ENCODE data around the gene RAPGEF1.

The RAPGEF1 gene

DNA sequence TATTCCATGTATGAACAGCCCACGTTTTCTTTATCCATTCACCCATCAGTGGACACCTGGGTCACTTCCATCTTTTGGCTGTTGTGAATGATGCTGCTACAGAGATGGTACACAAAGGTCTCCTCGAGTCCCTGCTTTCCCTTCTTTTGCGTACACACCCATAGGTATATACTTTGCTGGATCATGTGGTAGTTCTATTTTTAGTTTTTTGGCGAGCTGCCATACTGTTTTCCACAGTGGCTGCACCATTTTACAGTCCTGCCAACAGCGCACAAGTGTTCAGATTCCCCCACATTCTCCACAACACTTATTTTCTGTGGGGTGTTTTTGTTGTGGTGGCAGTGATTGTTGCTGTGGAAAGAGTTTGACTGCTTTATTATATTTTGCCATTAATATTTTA is 16.2 kb downstream of the RAPGEF1 start:
- Histone ChIP-seq H3K9ac (ENCODE audit: low read depth, low read length) (no peak overlapping the region), H3K4me3 (ENCODE audit: low read length) (no peak overlapping the region), H3K27me3 (ENCODE audit: insufficient read depth, low read length) (no peaks in the 10 kb centered on the region), H3K27ac (ENCODE audit: low read length) (no peak overlapping the region), H3K4me1 (ENCODE audit: insufficient read depth, low read length) (peaks cover 15% of the 10 kb centered on the region), H3K9me3 (ENCODE audit: insufficient read depth, low read depth, low read length) (no peaks in the 10 kb centered on the region), H3K36me3 (ENCODE audit: insufficient read depth, low read depth, low read length) (no peaks in the 10 kb centered on the region)

DNA sequence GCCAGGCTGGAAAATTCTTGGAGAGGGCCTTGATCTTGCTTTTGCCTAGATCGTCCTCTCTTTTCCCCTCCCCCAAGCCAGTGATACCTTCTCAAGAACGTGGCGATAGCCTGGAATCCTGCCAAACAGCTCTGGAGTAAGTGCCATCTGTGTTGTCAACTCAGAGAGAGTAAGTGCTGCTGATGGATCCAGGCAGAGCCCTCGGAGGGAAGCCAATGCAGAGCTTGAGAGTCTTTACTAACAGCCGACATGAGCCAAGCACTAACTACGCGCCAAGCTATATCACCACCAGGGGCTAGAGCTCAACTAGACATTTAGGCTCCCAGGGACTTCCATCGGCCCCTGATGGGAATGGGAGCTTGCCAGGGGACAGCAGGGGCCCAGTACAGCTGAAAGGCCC is 17.6 kb downstream of the RAPGEF1 start:
- Histone ChIP-seq H3K4me1 (ENCODE audit: insufficient read depth, low read length) (peaks cover 2% of the 10 kb centered on the region; the same call in 1 of the 2 replicates), H3K27ac (ENCODE audit: low read length) (no peak overlapping the region)

GRCh38 chr9:131721076-131721475 is 18.8 kb downstream of the RAPGEF1 start:
- H3K9me3 ChIP-seq (ENCODE audit: insufficient read depth, low read depth, low read length) = no peaks in the 10 kb centered on the region
- no peaks in the 10 kb centered on the region for H3K27me3 ChIP-seq (ENCODE audit: insufficient read depth, low read length)
- H3K9ac ChIP-seq (ENCODE audit: low read depth, low read length) = no peak overlapping the region
- H3K27ac ChIP-seq (ENCODE audit: low read length) = no peak overlapping the region
- H3K4me3 ChIP-seq (ENCODE audit: low read length) = no peak overlapping the region
- H3K36me3 ChIP-seq (ENCODE audit: insufficient read depth, low read depth, low read length) = no peaks in the 10 kb centered on the region
- H3K4me1 ChIP-seq (ENCODE audit: insufficient read depth, low read length) = no peaks in the 10 kb centered on the region

More for the DNA sequence above, 17.6 kb downstream of the RAPGEF1 start:
- Histone ChIP-seq H3K27me3 (ENCODE audit: insufficient read depth, low read length) (no peaks in the 10 kb centered on the region), H3K4me3 (ENCODE audit: low read length) (no peak overlapping the region), H3K9me3 (ENCODE audit: insufficient read depth, low read depth, low read length) (no peaks in the 10 kb centered on the region), H3K9ac (ENCODE audit: low read depth, low read length) (no peak overlapping the region), H3K36me3 (ENCODE audit: insufficient read depth, low read depth, low read length) (no peaks in the 10 kb centered on the region)

GRCh38 chr9:131720330-131720729 is 19.5 kb downstream of the RAPGEF1 start:
- Histone ChIP-seq H3K9me3 (ENCODE audit: insufficient read depth, low read depth, low read length) (no peaks in the 10 kb centered on the region), H3K4me3 (ENCODE audit: low read length) (no peak overlapping the region), H3K36me3 (ENCODE audit: insufficient read depth, low read depth, low read length) (no peaks in the 10 kb centered on the region), H3K9ac (ENCODE audit: low read depth, low read length) (no peak overlapping the region), H3K4me1 (ENCODE audit: insufficient read depth, low read length) (no peaks in the 10 kb centered on the region), H3K27ac (ENCODE audit: low read length) (no peak overlapping the region), H3K27me3 (ENCODE audit: insufficient read depth, low read length) (no peaks in the 10 kb centered on the region)

- no peaks in the 10 kb centered on the region for H3K9me3 ChIP-seq (ENCODE audit: insufficient read depth, low read depth, low read length)
- no peaks in the 10 kb centered on the region for H3K36me3 ChIP-seq (ENCODE audit: insufficient read depth, low read depth, low read length)
- no peaks in the 10 kb centered on the region for H3K27me3 ChIP-seq (ENCODE audit: insufficient read depth, low read length)
- H3K27ac ChIP-seq (ENCODE audit: low read length) = no peak overlapping the region
- no peaks in the 10 kb centered on the region for H3K4me1 ChIP-seq (ENCODE audit: insufficient read depth, low read length)
- no peak overlapping the region for H3K4me3 ChIP-seq (ENCODE audit: low read length)
- no peak overlapping the region for H3K9ac ChIP-seq (ENCODE audit: low read depth, low read length)
Measured at GRCh38 chr9:131719262-131719908, 20.5 kb downstream of the RAPGEF1 start.

DNA sequence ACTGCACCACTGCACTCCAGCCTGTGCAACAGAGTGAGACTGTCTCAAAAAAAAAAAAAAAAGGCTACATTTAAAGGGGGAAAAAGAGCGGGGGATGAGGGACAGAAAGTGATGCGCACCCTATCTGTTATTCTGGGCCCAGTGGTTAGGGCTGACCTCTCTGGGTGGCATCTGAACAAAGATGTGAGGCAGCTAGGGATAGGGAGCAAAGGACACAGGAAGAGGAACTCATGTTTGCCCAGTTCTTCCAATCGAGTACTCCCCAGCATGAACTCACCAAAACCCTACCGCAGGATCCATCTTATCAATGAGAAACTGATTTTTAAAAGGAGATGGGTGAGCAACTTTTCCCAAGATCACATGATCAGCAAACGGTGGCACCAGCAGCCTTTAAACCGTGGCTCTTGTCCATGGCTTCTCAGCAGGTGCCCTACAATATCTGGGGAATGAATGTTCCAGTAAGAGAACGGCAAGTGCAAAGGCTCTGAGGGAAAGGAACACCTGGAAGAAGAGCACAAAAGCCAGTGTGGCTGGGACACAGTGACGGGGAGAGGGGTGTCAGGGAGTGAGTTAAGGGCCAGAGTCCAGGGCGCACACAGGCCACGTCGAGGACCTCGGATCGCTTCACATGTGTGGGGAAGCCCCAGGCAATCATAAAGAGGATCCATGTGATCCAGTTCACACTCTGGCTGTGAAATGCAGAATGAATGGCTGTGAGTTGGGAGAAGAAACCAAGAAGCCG is 22.0 kb downstream of the RAPGEF1 start:
- Histone ChIP-seq H3K9me3 (ENCODE audit: insufficient read depth, low read depth, low read length) (no peaks in the 10 kb centered on the region), H3K4me3 (ENCODE audit: low read length) (no peak overlapping the region), H3K27ac (ENCODE audit: low read length) (no peak overlapping the region), H3K4me1 (ENCODE audit: insufficient read depth, low read length) (peaks cover 4% of the 10 kb centered on the region; the same call in 1 of the 2 replicates), H3K27me3 (ENCODE audit: insufficient read depth, low read length) (no peaks in the 10 kb centered on the region), H3K9ac (ENCODE audit: low read depth, low read length) (no peak overlapping the region), H3K36me3 (ENCODE audit: insufficient read depth, low read depth, low read length) (no peaks in the 10 kb centered on the region)

GRCh38 chr9:131715906-131716305 is 24.0 kb downstream of the RAPGEF1 start:
- Histone ChIP-seq H3K36me3 (ENCODE audit: insufficient read depth, low read depth, low read length) (no peaks in the 10 kb centered on the region), H3K27me3 (ENCODE audit: insufficient read depth, low read length) (no peaks in the 10 kb centered on the region), H3K9me3 (ENCODE audit: insufficient read depth, low read depth, low read length) (no peaks in the 10 kb centered on the region), H3K4me1 (ENCODE audit: insufficient read depth, low read length) (peaks cover 13% of the 10 kb centered on the region; the same call in 1 of the 2 replicates), H3K4me3 (ENCODE audit: low read length) (no peak overlapping the region), H3K27ac (ENCODE audit: low read length) (no peak overlapping the region), H3K9ac (ENCODE audit: low read depth, low read length) (no peak overlapping the region)

DNA sequence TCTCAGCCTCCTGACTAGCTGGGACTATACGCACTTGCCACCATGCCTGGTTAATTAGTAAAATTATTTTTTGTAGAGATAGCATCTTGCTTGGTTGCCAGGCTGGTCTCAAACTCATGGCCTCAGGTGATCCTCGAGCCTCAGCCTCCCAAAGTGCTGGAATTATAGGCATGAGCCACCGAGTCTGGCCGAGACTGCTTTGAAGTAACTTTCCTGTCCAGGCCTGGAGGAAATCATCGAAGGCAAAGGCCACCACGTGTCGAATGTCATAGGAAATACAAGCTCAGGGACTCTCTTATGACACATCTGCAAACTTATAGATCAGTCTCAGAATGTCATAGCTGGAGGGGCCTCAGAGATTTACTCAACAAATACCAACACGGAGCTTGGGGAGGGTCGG is 25.1 kb downstream of the RAPGEF1 start:
- H3K4me3 ChIP-seq (ENCODE audit: low read length) = no peak overlapping the region
- H3K27me3 ChIP-seq (ENCODE audit: insufficient read depth, low read length) = no peaks in the 10 kb centered on the region
- no peaks in the 10 kb centered on the region for H3K9me3 ChIP-seq (ENCODE audit: insufficient read depth, low read depth, low read length)
- H3K36me3 ChIP-seq (ENCODE audit: insufficient read depth, low read depth, low read length) = no peaks in the 10 kb centered on the region
- no peak overlapping the region for H3K27ac ChIP-seq (ENCODE audit: low read length)
- H3K9ac ChIP-seq (ENCODE audit: low read depth, low read length) = no peak overlapping the region
- H3K4me1 ChIP-seq (ENCODE audit: insufficient read depth, low read length) = peaks cover 16% of the 10 kb centered on the region

- Histone ChIP-seq H3K4me1 (ENCODE audit: insufficient read depth, low read length) (peaks cover 21% of the 10 kb centered on the region), H3K27ac (ENCODE audit: low read length) (no peak overlapping the region), H3K27me3 (ENCODE audit: insufficient read depth, low read length) (no peaks in the 10 kb centered on the region), H3K36me3 (ENCODE audit: insufficient read depth, low read depth, low read length) (no peaks in the 10 kb centered on the region), H3K4me3 (ENCODE audit: low read length) (no peak overlapping the region), H3K9me3 (ENCODE audit: insufficient read depth, low read depth, low read length) (no peaks in the 10 kb centered on the region), H3K9ac (ENCODE audit: low read depth, low read length) (no peak overlapping the region)
Measured at GRCh38 chr9:131714161-131714646, 25.7 kb downstream of the RAPGEF1 start.

DNA sequence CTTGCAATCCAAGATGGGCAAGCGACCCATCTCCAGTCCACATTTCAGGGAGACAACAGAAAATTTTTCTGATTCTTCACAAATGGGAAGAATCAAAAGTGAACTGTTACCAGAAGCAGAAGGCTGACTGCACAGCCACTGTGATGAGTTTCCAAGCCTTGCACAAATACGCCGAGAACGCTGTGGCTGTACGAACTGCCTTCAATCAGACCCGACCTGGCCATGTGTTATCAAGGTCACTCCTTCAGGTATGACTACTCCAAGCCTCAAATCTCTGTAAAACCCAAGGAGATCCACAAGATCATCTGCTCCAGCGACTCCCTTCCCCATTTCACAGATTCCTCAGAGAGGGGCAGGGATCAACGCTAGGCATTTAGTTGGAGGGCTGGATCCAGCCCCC is 26.9 kb downstream of the RAPGEF1 start:
- Histone ChIP-seq H3K9ac (ENCODE audit: low read depth, low read length) (no peak overlapping the region), H3K27ac (ENCODE audit: low read length) (no peak overlapping the region)

DNA sequence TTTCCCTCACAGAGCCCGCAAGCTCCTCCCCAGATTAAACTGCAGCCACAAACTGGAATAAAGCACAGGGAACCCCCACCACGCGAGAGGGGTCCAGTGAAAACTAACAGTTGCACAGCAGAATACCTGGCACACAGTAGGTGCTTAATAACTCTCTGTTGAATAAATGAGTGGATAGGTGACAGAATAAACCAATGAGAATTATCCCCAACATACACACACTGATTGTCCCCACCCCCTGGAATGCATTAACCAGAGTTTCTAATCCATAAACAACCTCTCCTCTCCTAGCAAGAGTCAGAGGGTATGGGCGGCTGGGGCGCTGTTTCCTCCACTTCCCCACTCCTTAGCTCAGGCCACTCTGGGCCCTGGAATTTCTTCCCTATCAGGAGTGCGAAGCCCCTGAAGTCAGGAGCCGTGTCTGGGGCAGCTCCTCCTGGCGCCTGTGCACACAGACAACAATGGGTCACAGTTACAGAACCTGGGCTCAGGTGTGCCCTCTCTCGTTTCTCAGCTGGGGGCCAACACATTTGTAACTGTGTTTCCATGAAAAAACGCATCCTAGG is 27.6 kb downstream of the RAPGEF1 start:
- Histone ChIP-seq H3K4me3 (ENCODE audit: low read length) (no peak overlapping the region), H3K9me3 (ENCODE audit: insufficient read depth, low read depth, low read length) (no peaks in the 10 kb centered on the region), H3K4me1 (ENCODE audit: insufficient read depth, low read length) (peaks cover 27% of the 10 kb centered on the region), H3K9ac (ENCODE audit: low read depth, low read length) (no peak overlapping the region), H3K27me3 (ENCODE audit: insufficient read depth, low read length) (no peaks in the 10 kb centered on the region), H3K27ac (ENCODE audit: low read length) (no peak overlapping the region), H3K36me3 (ENCODE audit: insufficient read depth, low read depth, low read length) (no peaks in the 10 kb centered on the region)

More for the DNA sequence above, 26.9 kb downstream of the RAPGEF1 start:
- no peaks in the 10 kb centered on the region for H3K27me3 ChIP-seq (ENCODE audit: insufficient read depth, low read length)
- H3K4me1 ChIP-seq (ENCODE audit: insufficient read depth, low read length) = peaks cover 22% of the 10 kb centered on the region
- no peaks in the 10 kb centered on the region for H3K9me3 ChIP-seq (ENCODE audit: insufficient read depth, low read depth, low read length)
- H3K4me3 ChIP-seq (ENCODE audit: low read length) = no peak overlapping the region
- H3K36me3 ChIP-seq (ENCODE audit: insufficient read depth, low read depth, low read length) = no peaks in the 10 kb centered on the region
